ENCODE measurements around the gene UBAP1L.
A peak's percentile ranks its signal among the peaks of the same experiment; 100 is the strongest.

The UBAP1L gene

DNA sequence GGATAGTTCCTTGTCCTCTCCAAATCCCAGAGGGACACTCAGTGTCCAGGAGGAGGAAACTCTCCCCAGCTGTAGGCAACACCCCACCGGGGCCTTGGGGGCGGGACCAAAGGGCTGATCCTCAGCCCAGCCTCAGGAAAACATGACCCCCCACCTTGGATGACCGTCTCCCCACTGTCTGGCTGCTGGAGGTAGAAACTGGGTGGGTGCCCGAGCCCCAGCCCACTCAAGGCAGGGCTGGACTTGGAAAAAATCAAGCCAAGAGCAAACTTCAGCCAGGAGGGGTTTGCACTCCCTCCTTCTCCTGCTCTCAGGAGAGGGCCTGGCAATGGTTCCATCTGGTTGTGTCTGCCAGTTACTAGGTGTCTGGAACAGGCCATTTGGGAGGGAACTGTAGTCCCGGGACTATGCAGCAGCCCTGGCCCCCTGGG is 43.6 kb downstream of the UBAP1L start:
- TF ChIP-seq, protein P1, sequence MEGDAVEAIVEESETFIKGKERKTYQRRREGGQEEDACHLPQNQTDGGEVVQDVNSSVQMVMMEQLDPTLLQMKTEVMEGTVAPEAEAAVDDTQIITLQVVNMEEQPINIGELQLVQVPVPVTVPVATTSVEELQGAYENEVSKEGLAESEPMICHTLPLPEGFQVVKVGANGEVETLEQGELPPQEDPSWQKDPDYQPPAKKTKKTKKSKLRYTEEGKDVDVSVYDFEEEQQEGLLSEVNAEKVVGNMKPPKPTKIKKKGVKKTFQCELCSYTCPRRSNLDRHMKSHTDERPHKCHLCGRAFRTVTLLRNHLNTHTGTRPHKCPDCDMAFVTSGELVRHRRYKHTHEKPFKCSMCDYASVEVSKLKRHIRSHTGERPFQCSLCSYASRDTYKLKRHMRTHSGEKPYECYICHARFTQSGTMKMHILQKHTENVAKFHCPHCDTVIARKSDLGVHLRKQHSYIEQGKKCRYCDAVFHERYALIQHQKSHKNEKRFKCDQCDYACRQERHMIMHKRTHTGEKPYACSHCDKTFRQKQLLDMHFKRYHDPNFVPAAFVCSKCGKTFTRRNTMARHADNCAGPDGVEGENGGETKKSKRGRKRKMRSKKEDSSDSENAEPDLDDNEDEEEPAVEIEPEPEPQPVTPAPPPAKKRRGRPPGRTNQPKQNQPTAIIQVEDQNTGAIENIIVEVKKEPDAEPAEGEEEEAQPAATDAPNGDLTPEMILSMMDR (IDR thresholded peaks at IDR 0.05; ENCODE audit: low read depth, low read length), result no peak
- no peak for DNase-seq (ENCODE audit: extremely low read depth, low read depth)

GRCh38 chr15:65069779-65070546 is 45.0 kb downstream of the UBAP1L start:
- TF ChIP-seq, protein P1 (IDR thresholded peaks at IDR 0.05; ENCODE audit: low read depth, low read length), result no peak
- DNase-seq (ENCODE audit: extremely low read depth, low read depth), result no peak

DNA sequence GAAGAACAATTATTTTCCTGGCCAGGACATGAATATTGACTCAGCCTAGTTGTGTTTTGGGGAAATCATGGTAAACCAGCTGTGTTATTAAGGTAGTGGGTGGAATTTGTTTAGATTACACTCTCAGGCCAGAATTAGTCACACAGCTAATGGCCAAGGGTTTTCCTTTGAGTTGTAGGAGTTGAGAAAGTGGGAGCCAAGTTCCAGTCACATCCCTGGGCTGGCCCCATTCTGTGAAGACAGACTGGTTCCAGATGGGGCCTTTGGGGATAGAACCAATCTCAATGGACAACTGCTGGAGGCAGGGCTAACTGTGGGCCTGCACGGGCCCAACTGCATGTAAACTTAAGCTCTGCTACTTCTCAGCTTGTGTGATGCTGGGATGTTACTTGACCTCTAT is 45.8 kb downstream of the UBAP1L start:
- DNase-seq (ENCODE audit: extremely low read depth, low read depth), result peak; percentile 96
- TF ChIP-seq, protein P1 (IDR thresholded peaks at IDR 0.05; ENCODE audit: low read depth, low read length), result no peak

DNA sequence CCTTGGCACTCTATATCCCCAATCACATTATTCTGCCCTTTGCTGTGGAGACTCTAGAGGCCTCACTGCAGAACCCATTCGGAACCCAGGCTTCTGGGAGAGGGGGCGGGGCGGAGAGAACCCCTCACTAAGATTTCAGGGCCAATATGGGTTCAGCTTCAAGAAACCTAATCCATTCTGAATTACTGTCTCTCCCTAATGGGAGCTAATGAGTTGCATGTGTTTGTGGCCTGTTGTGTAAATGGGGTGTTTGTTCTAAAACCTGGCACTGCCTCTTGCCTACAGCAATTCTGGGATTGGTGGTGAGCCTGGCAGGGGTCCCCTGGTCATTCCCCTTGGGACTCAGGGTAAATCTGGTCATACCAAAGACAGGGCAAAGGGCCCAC is 46.6 kb downstream of the UBAP1L start:
- TF ChIP-seq, protein P1 (IDR thresholded peaks at IDR 0.05; ENCODE audit: low read depth, low read length), result no peak

GRCh38 chr15:65067645-65068402 is 47.2 kb downstream of the UBAP1L start, which contains the start of gene RASL12:
TSS of gene RASL12 (minus strand) at chr15:65067991. CDS start at chr15:65067835, 156 bp downstream.
- DNase-seq (ENCODE audit: extremely low read depth, low read depth), result no peak
- TF ChIP-seq, protein P1 (IDR thresholded peaks at IDR 0.05; ENCODE audit: low read depth, low read length), result no peak

More for the DNA sequence above, 46.6 kb downstream of the UBAP1L start:
- DNase-seq (ENCODE audit: extremely low read depth, low read depth), result peak; percentile 51

GRCh38 chr15:65067317-65067644 is 47.7 kb downstream of the UBAP1L start:
- no peak for DNase-seq (ENCODE audit: extremely low read depth, low read depth)
- TF ChIP-seq, protein P1 (IDR thresholded peaks at IDR 0.05; ENCODE audit: low read depth, low read length), result no peak
